Right lobe of liver (tissue), 6 donors: Measurements from ENCODE around the gene RAN. TPM values are rescaled to one million over a fixed set of nuclear protein-coding genes. Genes with fewer than 3 reads are reported as not detected.

Source experiments
- ATAC-seq, 4 donors: fragments of 200-7000 bp; cut with Tn5 transposase; one replicate each; pipeline ENCODE4 v1.9.1; 2020; ENCODE audit warnings: mild to moderate bottlenecking in 4 of 4, moderate library complexity in 4 of 4
- DNase-seq, 3 donors: peaks; one replicate each; pipeline ENCODE4 v3.0.0-alpha.2; 2020
- H3K27ac ChIP-seq, 3 donors: fragments of 200-600 bp; one replicate each; pipeline ENCODE4 v1.8.0; 2022
- H3K27me3 ChIP-seq, 2 donors: fragments of 200-600 bp; one replicate each; pipeline ENCODE4 v1.8.0; 2022
- H3K36me3 ChIP-seq, 4 donors: fragments of 200-600 bp; sonication (generic) in 1 of 4; one replicate each; pipeline versions ENCODE4 v1.5.1 to v1.8.0; 2017 to 2022; ENCODE audit warnings: control low read depth in 1 of 4
- H3K4me1 ChIP-seq, 4 donors: fragments of 200-600 bp; sonication (generic) in 1 of 4; one replicate each; pipeline versions ENCODE4 v1.5.1 to v1.8.0; 2017 to 2022; ENCODE audit warnings: control low read depth in 1 of 4
- H3K4me3 ChIP-seq, 3 donors: fragments of 200-600 bp; one replicate each; pipeline ENCODE4 v1.8.0; 2022
- H3K9me3 ChIP-seq, 4 donors: fragments of 200-600 bp; sonication (generic) in 1 of 4; one replicate each; pipeline versions ENCODE4 v1.5.1 to v1.8.0; 2017 to 2022; ENCODE audit warnings: control low read depth in 1 of 4
- CTCF ChIP-seq, 4 donors: fragments of 200-600 bp in 3 of 4; fragments of 450-650 bp in 1 of 4; IDR thresholded peaks; one replicate each; pipeline versions ENCODE4 v1.5.1 to v1.8.0; 2016 to 2022; ENCODE audit warnings: antibody characterized with exemption in 4 of 4, mild to moderate bottlenecking in 2 of 4
- POLR2A ChIP-seq: fragments of 450-650 bp; IDR thresholded peaks from one replicate; pipeline ENCODE4 v1.6.1; 2017; ENCODE audit warnings: antibody characterized with exemption, mild to moderate bottlenecking
- WGBS: methylation state at CpG from one replicate; pipeline ENCODE4 v1.1.6; 2018; ENCODE audit warnings: low coverage, low lambda C conversion rate; ENCODE audit not compliant: insufficient coverage; ENCODE audit errors: missing lambda C conversion rate; 5-methylcytosine and 5-hydroxymethylcytosine counted together
- intact Hi-C, 2 donors: fragments of 100-400 bp; cut with DNase I; formaldehyde crosslinking; loops; one replicate each; pipeline versions ENCODE4 v1.11.2 to v1.14.1; 2022
- total RNA-seq, 6 experiments: library from RNA; depleted of rRNA in 2 of 6; stranded (reverse); fragments of >200 nt in 2 of 6; fragmentation: NEBNext Ultra II Directional in 3 of 6; extraction: Animal tissue kit (Norgen Biotek cat#: 25700) in 3 of 6; gene quantifications; one replicate each; pipeline versions ENCODE4 v1.1.0 to v1.2.4, GENCODE V29; 2016 to 2023
- donor health status: DM: no; HTN: yes; CAD: no.
- donor health status: DM: no; HTN: no; CAD: no.
- donor health status: DM: no; HTN: no; CAD: no.
- donor health status: DM: no; HTN: yes; CAD: no.
- donor health status: DM: no; HTN: yes; CAD: no.

The RAN gene
- total RNA-seq, 6 experiments from 2014 or later = 136 to 220 (median 147) TPM

- no peak for ATAC-seq
- Histone ChIP-seq H3K9me3 (no peaks in the 10 kb centered on the region), H3K4me1 (no peaks in the 10 kb centered on the region), H3K27me3 (no peaks in the 10 kb centered on the region), H3K27ac (no peak overlapping the region), H3K36me3 (no peaks in the 10 kb centered on the region), H3K4me3 (no peak overlapping the region)
- intact Hi-C loops = no loop called here
- DNase-seq = no peak
- TF ChIP-seq CTCF (IDR thresholded peaks at IDR 0.05) (no peak), POLR2A (no peak)
Measured at GRCh38 chr12:130911933-130912332, 40.1 kb downstream of the RAN start.

- Histone ChIP-seq H3K27ac (no peak overlapping the region), H3K9me3 (no peaks in the 10 kb centered on the region), H3K4me3 (peak overlapping the region in 2 of 3 donors; percentile 8 to 19), H3K27me3 (no peaks in the 10 kb centered on the region), H3K36me3 (no peaks in the 10 kb centered on the region), H3K4me1 (no peaks in the 10 kb centered on the region)
- WGBS = 25% methylated on average over 27 of the region's 37 CpGs
- no peak for TF ChIP-seq POLR2A
- TF ChIP-seq CTCF (IDR thresholded peaks at IDR 0.05) = peak; percentile 89 to 98 (median 90)
- ATAC-seq (peak; percentile 92 to 99 (median 97)), DNase-seq (peak in 2 of 3 donors; percentile 52 to 60)
- intact Hi-C loops = no loop called here
Measured at GRCh38 chr12:130916241-130916911, 44.5 kb downstream of the RAN start.

- intact Hi-C loops = no loop called here
- Histone ChIP-seq H3K9me3 (no peaks in the 10 kb centered on the region), H3K4me1 (no peaks in the 10 kb centered on the region), H3K27ac (no peak overlapping the region), H3K36me3 (no peaks in the 10 kb centered on the region), H3K4me3 (no peak overlapping the region), H3K27me3 (no peaks in the 10 kb centered on the region)
- TF ChIP-seq CTCF (IDR thresholded peaks at IDR 0.05) (no peak), POLR2A (no peak)
- DNase-seq (no peak), ATAC-seq (no peak)
- 86% methylated on average over 8 of the region's 13 CpGs for WGBS
Measured at GRCh38 chr12:130917607-130918006, 45.7 kb downstream of the RAN start.

- TF ChIP-seq POLR2A = no peak
- no peak for TF ChIP-seq CTCF (IDR thresholded peaks at IDR 0.05)
- H3K4me1 ChIP-seq = no peaks in the 10 kb centered on the region
- intact Hi-C loops = no loop called here
- H3K4me3 ChIP-seq = no peak overlapping the region
- DNase-seq (no peak), ATAC-seq (no peak)
- no peak overlapping the region for H3K27ac ChIP-seq
- 23% methylated on average over 1 of the region's 1 CpG for WGBS
- H3K9me3 ChIP-seq = no peaks in the 10 kb centered on the region
- no peaks in the 10 kb centered on the region for H3K36me3 ChIP-seq
- no peaks in the 10 kb centered on the region for H3K27me3 ChIP-seq
Measured at GRCh38 chr12:130919086-130919485, 47.2 kb downstream of the RAN start.
